ENCODE results near the gene HRH3.

HRH3 gene

GRCh38 chr20:62219101-62219991, 732 bp downstream of the HRH3 start:
- Histone ChIP-seq H3K4me3 (ENCODE audit: low read depth, low read length) (peak overlapping the region; percentile 66), H3K27me3 (peaks cover 12% of the 10 kb centered on the region)
- no peak for TF ChIP-seq CTCF (IDR thresholded peaks at IDR 0.05; ENCODE audit: low read depth, low read length)

GRCh38 chr20:62217913-62218773, 1.9 kb downstream of the HRH3 start:
- no peak overlapping the region; the same call in 1 of the 2 replicates for H3K4me3 ChIP-seq (ENCODE audit: low read depth, low read length)
- TF ChIP-seq CTCF (IDR thresholded peaks at IDR 0.05; ENCODE audit: low read depth, low read length): no peak
- peaks cover 9% of the 10 kb centered on the region for H3K4me1 ChIP-seq
- H3K27me3 ChIP-seq: peaks cover 12% of the 10 kb centered on the region
- H3K36me3 ChIP-seq: peaks cover 7% of the 10 kb centered on the region; the same call in 1 of the 2 replicates
- H3K9me3 ChIP-seq: no peaks in the 10 kb centered on the region
- no peak for DNase-seq

More at GRCh38 chr20:62219101-62219991, 732 bp downstream of the HRH3 start:
- H3K4me1 ChIP-seq: peaks cover 9% of the 10 kb centered on the region
- peaks cover 7% of the 10 kb centered on the region; the same call in 1 of the 2 replicates for H3K36me3 ChIP-seq
- H3K9me3 ChIP-seq: no peaks in the 10 kb centered on the region
- DNase-seq: peak; percentile 53

DNA sequence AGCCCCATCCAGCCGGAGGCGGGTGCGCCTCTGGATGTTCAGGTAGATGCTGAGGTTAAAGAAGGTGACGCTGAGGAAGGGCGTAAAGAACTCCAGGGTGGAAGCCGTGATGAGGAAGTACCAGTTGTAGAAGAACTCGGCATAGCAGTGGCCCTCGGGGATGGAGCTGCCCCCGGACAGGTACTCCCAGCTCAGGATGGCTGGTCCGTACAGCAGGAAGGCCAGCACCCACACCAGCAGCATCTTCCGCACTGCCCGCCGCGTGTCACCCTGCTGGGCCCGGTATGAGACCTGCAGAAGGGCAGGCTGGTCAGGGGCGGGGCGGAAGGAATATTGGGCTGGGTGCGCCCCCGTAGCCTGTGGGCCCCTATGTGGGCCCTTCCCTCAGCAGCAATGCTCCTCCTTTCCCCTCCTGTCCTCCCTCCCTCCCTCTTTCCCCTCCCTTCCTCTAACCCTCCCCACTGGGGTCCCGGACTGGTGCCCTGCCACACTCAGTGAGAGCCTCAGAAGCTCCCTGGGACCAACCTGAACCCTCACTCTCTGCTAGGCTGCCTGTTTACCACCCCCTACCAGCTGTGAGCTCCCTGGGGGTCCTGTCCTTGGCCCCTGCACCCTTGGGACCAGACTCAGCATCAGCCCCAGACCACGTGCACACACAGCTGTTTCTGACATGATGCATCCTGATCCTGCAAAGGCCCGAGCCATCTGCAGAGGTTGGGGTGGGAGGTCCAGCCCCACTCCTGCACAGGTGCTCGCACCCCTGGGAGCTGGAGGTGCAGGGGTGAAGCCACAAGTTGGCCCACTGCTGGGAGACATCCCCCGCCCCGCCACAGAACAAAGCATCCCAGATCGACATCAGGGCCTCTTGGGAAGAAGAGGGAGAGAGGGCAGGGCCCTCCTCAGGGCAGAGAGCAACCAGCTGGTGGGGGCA, 3.2 kb downstream of the HRH3 start:
- no peaks in the 10 kb centered on the region for H3K9me3 ChIP-seq
- H3K27me3 ChIP-seq: peaks cover 12% of the 10 kb centered on the region
- H3K4me1 ChIP-seq: peaks cover 9% of the 10 kb centered on the region
- H3K36me3 ChIP-seq: peaks cover 7% of the 10 kb centered on the region; the same call in 1 of the 2 replicates
- TF ChIP-seq CTCF (IDR thresholded peaks at IDR 0.05; ENCODE audit: low read depth, low read length): no peak
- H3K4me3 ChIP-seq (ENCODE audit: low read depth, low read length): no peak overlapping the region
- no peak for DNase-seq

GRCh38 chr20:62215991-62216635, 4.0 kb downstream of the HRH3 start:
- Histone ChIP-seq H3K27me3 (peaks cover 11% of the 10 kb centered on the region), H3K9me3 (no peaks in the 10 kb centered on the region), H3K4me3 (ENCODE audit: low read depth, low read length) (no peak overlapping the region), H3K4me1 (peaks cover 8% of the 10 kb centered on the region), H3K36me3 (peaks cover 7% of the 10 kb centered on the region; the same call in 1 of the 2 replicates)
- DNase-seq: no peak
- TF ChIP-seq CTCF (IDR thresholded peaks at IDR 0.05; ENCODE audit: low read depth, low read length): no peak
